ENCODE measurements around the gene PLAU. TPM values are rescaled to one million over a fixed set of nuclear protein-coding genes. Genes with fewer than 3 reads are reported as not detected.

PLAU gene
- total RNA-seq, 1 donor from 2014 or later: 0.59 TPM

DNA sequence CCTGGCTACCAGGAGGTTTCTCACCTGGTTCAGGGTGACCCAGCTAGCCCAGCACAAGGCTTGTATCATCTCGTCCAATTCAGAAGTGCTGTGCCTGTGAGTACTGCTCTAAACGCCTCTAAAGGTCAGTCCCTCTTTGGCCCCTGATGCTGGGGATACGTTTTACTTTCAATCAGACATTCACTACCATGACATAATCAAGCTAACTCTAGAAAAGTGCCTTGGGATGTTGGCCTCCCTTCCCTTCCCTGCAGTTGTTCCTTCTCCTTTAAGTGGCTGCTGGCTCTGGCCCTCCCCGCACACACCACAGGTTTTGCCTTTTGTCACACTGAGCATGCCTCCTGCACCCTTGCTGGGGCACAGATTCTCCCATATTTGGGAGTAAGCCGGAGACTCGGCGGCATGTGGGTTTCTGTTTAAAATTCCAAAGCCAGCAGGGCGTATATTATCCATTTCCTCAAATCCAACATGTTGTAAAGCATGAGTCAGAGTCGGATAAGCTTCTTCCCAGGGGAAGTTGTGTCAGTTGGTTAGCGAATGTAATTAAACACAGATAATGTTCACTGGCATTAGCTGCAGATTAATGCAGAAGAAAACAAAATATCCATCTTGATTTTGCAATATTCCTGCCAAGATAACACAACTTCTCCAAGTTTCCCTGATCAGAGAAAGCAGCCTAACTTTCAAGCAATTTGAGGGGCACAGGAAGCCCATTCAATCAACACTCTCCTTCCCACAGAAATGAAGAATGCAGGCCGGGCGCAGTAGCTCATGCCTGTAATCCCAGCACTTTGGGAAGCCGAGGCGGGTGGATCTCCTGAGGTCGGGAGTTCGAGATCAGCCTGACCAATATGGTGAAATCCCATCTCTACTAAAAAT, 55.2 kb downstream of the PLAU start:
- H3K36me3 Mint-ChIP-seq (ENCODE audit: unreplicated experiment): no peaks in the 10 kb centered on the region
- peak overlapping the region; percentile 72 for H3K27ac Mint-ChIP-seq (ENCODE audit: unreplicated experiment)
- peak overlapping the region; percentile 61 for H3K4me3 Mint-ChIP-seq (ENCODE audit: unreplicated experiment)
- H3K27me3 Mint-ChIP-seq (ENCODE audit: unreplicated experiment): peaks cover 2% of the 10 kb centered on the region
- peaks cover 13% of the 10 kb centered on the region for H3K4me1 Mint-ChIP-seq (ENCODE audit: low read depth, unreplicated experiment)
- H3K9me3 Mint-ChIP-seq (ENCODE audit: unreplicated experiment): peaks cover 2% of the 10 kb centered on the region
- TF ChIP-seq, protein P1, sequence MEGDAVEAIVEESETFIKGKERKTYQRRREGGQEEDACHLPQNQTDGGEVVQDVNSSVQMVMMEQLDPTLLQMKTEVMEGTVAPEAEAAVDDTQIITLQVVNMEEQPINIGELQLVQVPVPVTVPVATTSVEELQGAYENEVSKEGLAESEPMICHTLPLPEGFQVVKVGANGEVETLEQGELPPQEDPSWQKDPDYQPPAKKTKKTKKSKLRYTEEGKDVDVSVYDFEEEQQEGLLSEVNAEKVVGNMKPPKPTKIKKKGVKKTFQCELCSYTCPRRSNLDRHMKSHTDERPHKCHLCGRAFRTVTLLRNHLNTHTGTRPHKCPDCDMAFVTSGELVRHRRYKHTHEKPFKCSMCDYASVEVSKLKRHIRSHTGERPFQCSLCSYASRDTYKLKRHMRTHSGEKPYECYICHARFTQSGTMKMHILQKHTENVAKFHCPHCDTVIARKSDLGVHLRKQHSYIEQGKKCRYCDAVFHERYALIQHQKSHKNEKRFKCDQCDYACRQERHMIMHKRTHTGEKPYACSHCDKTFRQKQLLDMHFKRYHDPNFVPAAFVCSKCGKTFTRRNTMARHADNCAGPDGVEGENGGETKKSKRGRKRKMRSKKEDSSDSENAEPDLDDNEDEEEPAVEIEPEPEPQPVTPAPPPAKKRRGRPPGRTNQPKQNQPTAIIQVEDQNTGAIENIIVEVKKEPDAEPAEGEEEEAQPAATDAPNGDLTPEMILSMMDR (IDR thresholded peaks at IDR 0.05; ENCODE audit: partially characterized antibody, unreplicated experiment): no peak
- peak; percentile 34 for DNase-seq

DNA sequence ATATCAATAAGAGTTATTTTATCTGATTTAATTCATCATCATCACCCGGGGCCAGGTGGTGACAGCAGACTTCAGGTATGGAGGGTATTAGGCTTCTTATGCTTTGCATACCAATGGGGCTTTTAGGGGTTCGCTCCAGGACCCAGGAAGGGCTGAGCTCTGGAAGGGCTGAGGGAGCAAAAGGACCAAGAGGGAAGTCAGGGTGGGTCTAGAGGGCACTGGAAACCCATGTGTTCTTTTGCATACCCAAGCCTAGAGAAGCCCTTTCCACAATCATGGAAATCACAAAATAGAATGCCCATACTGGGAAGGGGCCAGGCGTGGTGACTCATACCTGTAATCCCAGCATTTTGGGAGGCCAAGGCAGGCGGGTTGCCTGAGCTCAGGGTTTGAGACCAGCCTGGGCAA, 56.1 kb downstream of the PLAU start:
- no peak for DNase-seq
- no peak overlapping the region for H3K4me3 Mint-ChIP-seq (ENCODE audit: unreplicated experiment)
- no peak overlapping the region for H3K27ac Mint-ChIP-seq (ENCODE audit: unreplicated experiment)

More for the DNA sequence above, 56.1 kb downstream of the PLAU start:
- TF ChIP-seq, protein P1 (IDR thresholded peaks at IDR 0.05; ENCODE audit: partially characterized antibody, unreplicated experiment): no peak
- peaks cover 13% of the 10 kb centered on the region for H3K4me1 Mint-ChIP-seq (ENCODE audit: low read depth, unreplicated experiment)
- H3K9me3 Mint-ChIP-seq (ENCODE audit: unreplicated experiment): peaks cover 2% of the 10 kb centered on the region
- H3K27me3 Mint-ChIP-seq (ENCODE audit: unreplicated experiment): peaks cover 2% of the 10 kb centered on the region
- no peaks in the 10 kb centered on the region for H3K36me3 Mint-ChIP-seq (ENCODE audit: unreplicated experiment)

Other genes with a start within 250 kb of the PLAU start
- gene AGAP5, start 213.0 kb upstream of the PLAU start, total RNA-seq (ENCODE audit: unreplicated experiment): 10.9 TPM
- gene SEC24C, start 166.8 kb upstream of the PLAU start, total RNA-seq (ENCODE audit: unreplicated experiment): 91.1 TPM
- 30.9 TPM for gene CHCHD1, start 129.1 kb upstream of the PLAU start, total RNA-seq (ENCODE audit: unreplicated experiment)
- gene ZSWIM8, start 125.5 kb upstream of the PLAU start, total RNA-seq (ENCODE audit: unreplicated experiment): 165 TPM
- gene NDST2, start 99.5 kb upstream of the PLAU start, total RNA-seq (ENCODE audit: unreplicated experiment): 34.4 TPM
- gene CAMK2G, start 36.6 kb upstream of the PLAU start, total RNA-seq (ENCODE audit: unreplicated experiment): 25.9 TPM
- gene VCL, start 87.0 kb downstream of the PLAU start, total RNA-seq (ENCODE audit: unreplicated experiment): 42.1 TPM
- gene AP3M1, start 239.7 kb downstream of the PLAU start, total RNA-seq (ENCODE audit: unreplicated experiment): 63.4 TPM
- 16.4 TPM for gene ADK, start 240.1 kb downstream of the PLAU start, total RNA-seq (ENCODE audit: unreplicated experiment)

All from glutamatergic neuron (in vitro differentiated cells).